SK-N-SH (cell line): Measurements from ENCODE around the gene NME5. TPM values are rescaled to one million over a fixed set of nuclear protein-coding genes. Genes with fewer than 3 reads are reported as not detected.

Experiments used
- CTCF ChIA-PET: fragments of 300-600, 350-600 bp; formaldehyde crosslinking; extraction: SDS; loops from one replicate; lab custom pipeline; 2021; lab: Yijun Ruan, JAX
- POLR2A ChIA-PET: fragments of 350-600 bp; sonication (Branson Sonifier 250); formaldehyde crosslinking; extraction: SDS; loops from one replicate; lab custom pipeline; 2020; ENCODE audit warnings: antibody characterized with exemption, inconsistent platforms; lab: Yijun Ruan, JAX
- DNase-seq: peaks from one replicate; pipeline ENCODE4 v3.0.0; 2012
- H2AFZ ChIP-seq: fragments of 200-600 bp; sonication (generic); 2 replicates; pipeline ENCODE4 v1.8.1; 2016; ENCODE audit warnings: antibody characterized with exemption, mild to moderate bottlenecking, low read depth
- H3F3A ChIP-seq: fragments of 200-600 bp; sonication (generic); replicated peaks from 2 replicates; pipeline ENCODE3; 2016; ENCODE audit warnings: antibody characterized with exemption, mild to moderate bottlenecking; ENCODE audit not compliant: insufficient read depth
- H3K27ac ChIP-seq, 2 experiments: fragments of 200-500 bp in 1 of 2; fragments of 200-600 bp in 1 of 2; sonication (Bioruptor generic) in 1 of 2; sonication (generic), shearing (Covaris generic) in 1 of 2; 2 replicates each; pipeline versions ENCODE4 v1.5.1 to v1.6.1; 2014 to 2016; ENCODE audit warnings: low read depth in 2 of 2, inconsistent platforms in 1 of 2, low read length in 1 of 2, mild to moderate bottlenecking in 1 of 2, mixed read lengths in 1 of 2
- H3K27me3 ChIP-seq: fragments of 200-600 bp; sonication (generic), shearing (Covaris generic); 2 replicates; pipeline ENCODE4 v1.6.1; 2016; ENCODE audit warnings: mixed run types; ENCODE audit not compliant: insufficient read depth
- H3K36me3 ChIP-seq, 2 experiments: fragments of 200-500 bp in 1 of 2; fragments of 200-600 bp in 1 of 2; sonication (Bioruptor generic) in 1 of 2; sonication (generic) in 1 of 2; replicated peaks in 1 of 2; 2 replicates each; pipeline versions ENCODE3 to v1.5.1; 2014 to 2016; ENCODE audit warnings: low read length in 1 of 2, mild to moderate bottlenecking in 1 of 2; ENCODE audit not compliant: insufficient read depth in 2 of 2, control insufficient read depth in 1 of 2
- H3K4me1 ChIP-seq, 2 experiments: fragments of 200-500 bp in 1 of 2; fragments of 200-600 bp in 1 of 2; sonication (Bioruptor generic) in 1 of 2; sonication (generic), shearing (Covaris generic) in 1 of 2; 2 replicates each; pipeline versions ENCODE4 v1.5.1 to v1.6.1; 2014 to 2016; ENCODE audit warnings: low read depth in 1 of 2, low read length in 1 of 2, mixed run types in 1 of 2; ENCODE audit not compliant: insufficient read depth in 2 of 2, control insufficient read depth in 1 of 2
- H3K4me2 ChIP-seq: fragments of 200-600 bp; sonication (generic), shearing (Covaris generic); 2 replicates; pipeline ENCODE4 v1.6.1; 2017; ENCODE audit warnings: mixed run types
- H3K4me3 ChIP-seq, 2 experiments: fragments of 200-500 bp in 1 of 2; fragments of 200-600 bp in 1 of 2; sonication (Bioruptor generic) in 1 of 2; sonication (generic), shearing (Covaris generic) in 1 of 2; 2 replicates each; pipeline versions ENCODE4 v1.5.1 to v1.8.1; 2014 to 2016; ENCODE audit warnings: low read depth in 2 of 2, inconsistent platforms in 1 of 2, low read length in 1 of 2, mild to moderate bottlenecking in 1 of 2, mixed read lengths in 1 of 2, moderate library complexity in 1 of 2
- H3K79me2 ChIP-seq: fragments of 200-600 bp; sonication (generic); 2 replicates; pipeline ENCODE4 v1.8.1; 2017; ENCODE audit warnings: mild to moderate bottlenecking; ENCODE audit not compliant: insufficient read depth
- H3K9ac ChIP-seq: fragments of 200-600 bp; sonication (generic); 2 replicates; pipeline ENCODE4 v1.6.1; 2017; ENCODE audit warnings: mixed run types
- H3K9me2 ChIP-seq: fragments of 200-600 bp; sonication (generic); 2 replicates; pipeline ENCODE4 v1.6.1; 2017; ENCODE audit warnings: mixed run types
- H3K9me3 ChIP-seq: fragments of 200-600 bp; sonication (generic); 2 replicates; pipeline ENCODE4 v1.6.1; 2017; ENCODE audit warnings: mixed run types, mild to moderate bottlenecking, moderate library complexity
- H4K20me1 ChIP-seq: fragments of 200-600 bp; sonication (generic); 2 replicates; pipeline ENCODE4 v1.6.1; 2017; ENCODE audit warnings: mild to moderate bottlenecking, mixed run types; ENCODE audit not compliant: insufficient read depth
- CHD2 ChIP-seq: fragments of 150-350 bp; IDR thresholded peaks from 2 replicates; pipeline ENCODE4 v1.6.1; 2018; ENCODE audit warnings: low read length; ENCODE audit not compliant: partially characterized antibody
- CTCF ChIP-seq: fragments of 200-600 bp; sonication (generic); IDR thresholded peaks from 2 replicates; pipeline ENCODE4 v1.6.1; 2017; ENCODE audit warnings: antibody characterized with exemption, mild to moderate bottlenecking, moderate library complexity
- EZH2phosphoT487 ChIP-seq: fragments of 200-600 bp; sonication (generic); IDR thresholded peaks from 2 replicates; pipeline ENCODE4 v1.6.1; 2017; ENCODE audit warnings: low read depth, mixed run types, mild to moderate bottlenecking, antibody characterized with exemption, moderate library complexity, borderline replicate concordance
- FOSL2 ChIP-seq: IDR thresholded peaks from 2 replicates; pipeline ENCODE4 v1.4.0; 2012; ENCODE audit warnings: low read depth, mild to moderate bottlenecking, moderate library complexity, borderline replicate concordance
- FOXM1 ChIP-seq: IDR thresholded peaks from 2 replicates; pipeline ENCODE4 v1.4.0; 2012; ENCODE audit warnings: low read depth, mild to moderate bottlenecking
- GABPA ChIP-seq: IDR thresholded peaks from 2 replicates; pipeline ENCODE4 v1.4.0; 2012; ENCODE audit warnings: low read depth, mild to moderate bottlenecking
- MEF2A ChIP-seq: IDR thresholded peaks from 2 replicates; pipeline ENCODE4 v1.4.0; 2012; ENCODE audit warnings: low read depth, borderline replicate concordance
- POLR2AphosphoS5 ChIP-seq: IDR thresholded peaks from 2 replicates; pipeline ENCODE4 v1.6.1; 2012; ENCODE audit warnings: low read depth, low read length
- RCOR1 ChIP-seq: fragments of 150-350 bp; IDR thresholded peaks from 2 replicates; pipeline ENCODE4 v1.6.1; 2017; ENCODE audit warnings: antibody characterized with exemption, low read length
- RFX5 ChIP-seq: IDR thresholded peaks from 2 replicates; pipeline ENCODE4 v1.6.1; 2012; ENCODE audit warnings: mild to moderate bottlenecking, improper control_type of control experiment, low read length
- TAF1 ChIP-seq: IDR thresholded peaks from 2 replicates; pipeline ENCODE4 v1.6.1; 2012; ENCODE audit warnings: low read depth, mild to moderate bottlenecking, low read length, moderate library complexity, borderline replicate concordance
- USF2 ChIP-seq: fragments of 150-350 bp; IDR thresholded peaks from 2 replicates; pipeline ENCODE4 v1.6.1; 2017; ENCODE audit warnings: antibody characterized with exemption, low read length, low read depth, borderline replicate concordance
- WGBS: methylation state at CpG from one replicate; pipeline ENCODE4 v1.1.6; 2017; ENCODE audit warnings: low lambda C conversion rate; 5-methylcytosine and 5-hydroxymethylcytosine counted together
- polyA plus RNA-seq, 3 experiments: library from polyadenylated mRNA; depleted of rRNA; stranded (reverse); fragments of >200 nt; gene quantifications; 2 replicates each; pipeline ENCODE4 v1.2.3, GENCODE V29; 2012
- TF ChIP-seq, protein P1 (sequence below): fragments of 150-350 bp; IDR thresholded peaks from 2 replicates; pipeline ENCODE4 v1.6.1; 2016; ENCODE audit warnings: mild to moderate bottlenecking, low read depth, low read length

The NME5 gene
- polyA plus RNA-seq, 1 of the 3 experiments (the other 2 are of a cell fraction): 3.7 TPM

DNA sequence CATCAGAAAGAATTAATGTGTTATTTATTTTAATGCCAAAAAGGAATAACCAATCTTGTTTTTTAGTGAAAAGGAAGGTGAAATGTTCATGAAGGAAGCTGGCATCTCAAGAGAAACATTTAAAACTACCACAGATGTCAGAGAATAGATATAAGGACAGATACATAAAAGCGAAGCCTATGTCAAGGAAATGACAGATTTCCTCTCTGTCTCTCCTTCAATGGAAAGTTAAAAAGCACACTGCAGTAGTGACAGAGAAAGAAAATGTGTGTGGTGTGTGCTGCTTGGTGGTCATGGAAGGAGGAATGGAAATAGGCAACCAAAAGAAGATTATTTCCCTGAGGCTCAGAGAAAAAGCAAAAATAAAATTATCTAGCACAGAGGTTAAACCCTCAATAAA lies 46.2 kb downstream of the NME5 start:
- TF ChIP-seq, protein P1, sequence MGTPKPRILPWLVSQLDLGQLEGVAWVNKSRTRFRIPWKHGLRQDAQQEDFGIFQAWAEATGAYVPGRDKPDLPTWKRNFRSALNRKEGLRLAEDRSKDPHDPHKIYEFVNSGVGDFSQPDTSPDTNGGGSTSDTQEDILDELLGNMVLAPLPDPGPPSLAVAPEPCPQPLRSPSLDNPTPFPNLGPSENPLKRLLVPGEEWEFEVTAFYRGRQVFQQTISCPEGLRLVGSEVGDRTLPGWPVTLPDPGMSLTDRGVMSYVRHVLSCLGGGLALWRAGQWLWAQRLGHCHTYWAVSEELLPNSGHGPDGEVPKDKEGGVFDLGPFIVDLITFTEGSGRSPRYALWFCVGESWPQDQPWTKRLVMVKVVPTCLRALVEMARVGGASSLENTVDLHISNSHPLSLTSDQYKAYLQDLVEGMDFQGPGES: no peak
- no peak for TF ChIP-seq TAF1
- TF ChIP-seq POLR2AphosphoS5: no peak
- no peak for TF ChIP-seq USF2
- TF ChIP-seq MEF2A: no peak
- ChIA-PET CTCF (interaction anchor here (1.7 to 2.0 kb wide), 2 partner anchors 15 to 57 kb away, joined by 10 to 12 read pairs; no protein-coding TSS in a partner anchor), POLR2A (no interaction called here)

DNA sequence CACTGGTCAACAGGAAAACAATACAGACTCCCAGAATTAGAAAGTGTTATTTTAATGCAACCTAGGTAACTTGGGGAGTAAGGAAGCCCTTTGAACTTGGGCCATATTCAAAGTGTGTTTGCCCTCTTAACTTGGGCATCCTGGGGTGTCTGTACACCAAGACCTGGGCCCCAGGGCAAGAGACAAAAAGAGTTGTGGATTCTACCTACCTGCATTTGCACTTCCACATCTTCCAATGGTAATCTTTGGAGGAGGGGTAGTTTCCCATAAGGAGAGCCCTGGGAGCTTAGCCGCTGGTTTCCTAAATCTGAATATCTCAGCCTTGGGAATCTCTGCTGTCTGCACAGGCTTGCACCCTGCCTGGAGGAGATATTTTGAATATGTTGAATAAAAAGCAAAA lies 46.9 kb downstream of the NME5 start:
- no peaks in the 10 kb centered on the region for H3K9me3 ChIP-seq
- TF ChIP-seq CHD2 (no peak), POLR2AphosphoS5 (no peak), EZH2phosphoT487 (no peak), RFX5 (no peak), GABPA (no peak), CTCF (no peak), FOSL2 (no peak), FOXM1 (no peak), RCOR1 (no peak)
- TF ChIP-seq, protein P1: no peak
- TF ChIP-seq, all 33 proteins: peak for 0
- no peaks in the 10 kb centered on the region for H3K4me1 ChIP-seq
- H2AFZ ChIP-seq: no peak overlapping the region
- peaks cover 7% of the 10 kb centered on the region; the same call in 1 of the 2 replicates for H3K27me3 ChIP-seq
- no peak overlapping the region for H3K27ac ChIP-seq
- H3K79me2 ChIP-seq: no peaks in the 10 kb centered on the region
- no peak overlapping the region for H3K9ac ChIP-seq
- H3K4me2 ChIP-seq: no peak overlapping the region
- DNase-seq: no peak
- ChIA-PET POLR2A (no interaction called here), CTCF (interaction anchor here (1.2 to 2.0 kb wide), 3 partner anchors 14 to 56 kb away, joined by 4 to 12 read pairs (median 10); no protein-coding TSS in a partner anchor)
- no peaks in the 10 kb centered on the region for H3K9me2 ChIP-seq
- H4K20me1 ChIP-seq: no peaks in the 10 kb centered on the region
- no peaks in the 10 kb centered on the region for H3K36me3 ChIP-seq
- 61% methylated on average over 1 of the region's 1 CpG for WGBS
- H3K4me3 ChIP-seq: no peak overlapping the region
- no peaks in the 10 kb centered on the region for H3F3A ChIP-seq

More for the DNA sequence above, 46.2 kb downstream of the NME5 start:
- Histone ChIP-seq H3F3A (no peaks in the 10 kb centered on the region), H3K9ac (no peak overlapping the region), H4K20me1 (no peaks in the 10 kb centered on the region), H3K4me2 (no peak overlapping the region), H3K9me3 (no peaks in the 10 kb centered on the region), H3K9me2 (no peaks in the 10 kb centered on the region), H2AFZ (no peak overlapping the region), H3K27me3 (peaks cover 7% of the 10 kb centered on the region; the same call in 1 of the 2 replicates), H3K27ac (no peak overlapping the region), H3K4me3 (no peak overlapping the region), H3K4me1 (no peaks in the 10 kb centered on the region), H3K79me2 (no peaks in the 10 kb centered on the region), H3K36me3 (no peaks in the 10 kb centered on the region)
- no peak for DNase-seq
- 34% methylated on average over 1 of the region's 1 CpG for whole genome bisulfite sequencing
